ENCODE results near the gene ACAP1. TPM values are rescaled to one million over a fixed set of nuclear protein-coding genes. Genes with fewer than 3 reads are reported as not detected.
A peak's percentile ranks its signal among the peaks of the same experiment; 100 is the strongest.

The ACAP1 gene
- total and polyA plus RNA-seq, 9 of the 15 experiments (the other 6 are each of a cell fraction or from before 2014, with no cell fraction given) = 0.15 to 8.5 (median 2.4) TPM

- TF ChIP-seq ZNF592 (IDR thresholded peaks at IDR 0.05) (no peak), RBM15 (IDR thresholded peaks at IDR 0.05; ENCODE audit: insufficient read depth, low read length) (no peak), NFYB (IDR thresholded peaks at IDR 0.05; ENCODE audit: extremely low read depth, insufficient read length) (no peak), ZBTB9 (CRISPR knock-in tag; IDR thresholded peaks at IDR 0.05) (no peak), CHD1 (IDR thresholded peaks at IDR 0.05; ENCODE audit: low read length) (no peak), ARID4B (CRISPR knock-in tag; IDR thresholded peaks at IDR 0.05) (peak; percentile 93)
These were observed 21.4 kb upstream of the ACAP1 start, which contains the start of gene GPS2 (continued) for GRCh38 chr17:7314719-7315569.

All from K562 (cell line).